HL-60 (cell line): ENCODE results near the gene DENND4A.
A peak's percentile ranks its signal among the peaks of the same experiment; 100 is the strongest.

Source experiments
- POLR2AphosphoS5 ChIP-seq: IDR thresholded peaks from 2 replicates; pipeline ENCODE4 v1.6.1; 2012; ENCODE audit warnings: low read depth
- SPI1 ChIP-seq: IDR thresholded peaks from 2 replicates; pipeline ENCODE4 v1.6.1; 2012; ENCODE audit warnings: low read depth, mild to moderate bottlenecking, borderline replicate concordance
- TF ChIP-seq, protein P1 (sequence below): IDR thresholded peaks from one replicate; pipeline ENCODE4 v1.5.1; 2011; ENCODE audit warnings: low read length, control low read depth, inconsistent platforms; ENCODE audit not compliant: insufficient read depth
- TF ChIP-seq, protein P2 (sequence below): IDR thresholded peaks from 2 replicates; pipeline ENCODE4 v1.6.1; 2012; ENCODE audit warnings: low read depth; ENCODE audit not compliant: insufficient replicate concordance

DNA sequence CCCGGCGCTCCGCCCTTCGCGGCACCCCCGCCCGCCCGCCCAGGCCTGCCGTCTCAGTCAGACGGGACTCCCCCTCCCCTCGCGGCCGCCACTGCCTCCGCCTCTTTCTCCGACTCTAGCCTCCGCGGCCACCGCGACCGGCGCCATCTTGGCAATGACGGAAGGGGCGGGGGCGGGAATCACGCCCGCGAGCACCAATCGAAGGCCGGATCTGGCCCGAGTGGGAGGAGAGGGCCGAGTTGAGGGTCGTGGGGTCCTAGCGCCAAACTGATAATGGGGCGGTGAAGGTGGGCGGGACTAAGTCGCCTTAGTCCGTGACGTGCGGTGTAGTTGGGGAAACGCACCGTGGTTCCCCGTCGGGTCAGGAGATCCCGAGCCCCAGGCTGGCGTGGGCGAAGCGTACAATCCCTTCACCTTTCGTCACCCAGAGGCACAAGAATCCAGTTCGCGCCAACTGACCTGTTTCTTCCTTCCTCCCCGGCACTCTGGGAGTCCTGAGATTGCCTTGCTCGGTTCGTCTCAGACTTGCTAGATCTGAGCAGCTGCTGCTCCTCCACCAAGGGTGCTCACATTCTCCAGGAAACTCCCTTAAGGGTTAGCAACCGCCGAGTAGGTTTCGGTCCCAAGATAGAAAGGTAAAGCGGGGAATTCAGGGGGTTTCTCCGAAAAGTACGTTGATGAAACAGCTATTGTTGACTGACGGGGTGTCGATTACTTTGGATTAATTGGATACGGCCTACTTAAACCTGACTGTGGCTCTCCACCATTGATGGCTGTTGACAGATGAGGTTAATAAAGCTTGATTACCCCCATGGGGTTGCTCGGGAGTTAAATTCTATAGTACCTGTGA is at the start of gene DENND4A:
- TF ChIP-seq, protein P1, sequence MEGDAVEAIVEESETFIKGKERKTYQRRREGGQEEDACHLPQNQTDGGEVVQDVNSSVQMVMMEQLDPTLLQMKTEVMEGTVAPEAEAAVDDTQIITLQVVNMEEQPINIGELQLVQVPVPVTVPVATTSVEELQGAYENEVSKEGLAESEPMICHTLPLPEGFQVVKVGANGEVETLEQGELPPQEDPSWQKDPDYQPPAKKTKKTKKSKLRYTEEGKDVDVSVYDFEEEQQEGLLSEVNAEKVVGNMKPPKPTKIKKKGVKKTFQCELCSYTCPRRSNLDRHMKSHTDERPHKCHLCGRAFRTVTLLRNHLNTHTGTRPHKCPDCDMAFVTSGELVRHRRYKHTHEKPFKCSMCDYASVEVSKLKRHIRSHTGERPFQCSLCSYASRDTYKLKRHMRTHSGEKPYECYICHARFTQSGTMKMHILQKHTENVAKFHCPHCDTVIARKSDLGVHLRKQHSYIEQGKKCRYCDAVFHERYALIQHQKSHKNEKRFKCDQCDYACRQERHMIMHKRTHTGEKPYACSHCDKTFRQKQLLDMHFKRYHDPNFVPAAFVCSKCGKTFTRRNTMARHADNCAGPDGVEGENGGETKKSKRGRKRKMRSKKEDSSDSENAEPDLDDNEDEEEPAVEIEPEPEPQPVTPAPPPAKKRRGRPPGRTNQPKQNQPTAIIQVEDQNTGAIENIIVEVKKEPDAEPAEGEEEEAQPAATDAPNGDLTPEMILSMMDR = no peak
- TF ChIP-seq POLR2AphosphoS5 (peak; percentile 91), SPI1 (no peak)
- TF ChIP-seq, protein P2, sequence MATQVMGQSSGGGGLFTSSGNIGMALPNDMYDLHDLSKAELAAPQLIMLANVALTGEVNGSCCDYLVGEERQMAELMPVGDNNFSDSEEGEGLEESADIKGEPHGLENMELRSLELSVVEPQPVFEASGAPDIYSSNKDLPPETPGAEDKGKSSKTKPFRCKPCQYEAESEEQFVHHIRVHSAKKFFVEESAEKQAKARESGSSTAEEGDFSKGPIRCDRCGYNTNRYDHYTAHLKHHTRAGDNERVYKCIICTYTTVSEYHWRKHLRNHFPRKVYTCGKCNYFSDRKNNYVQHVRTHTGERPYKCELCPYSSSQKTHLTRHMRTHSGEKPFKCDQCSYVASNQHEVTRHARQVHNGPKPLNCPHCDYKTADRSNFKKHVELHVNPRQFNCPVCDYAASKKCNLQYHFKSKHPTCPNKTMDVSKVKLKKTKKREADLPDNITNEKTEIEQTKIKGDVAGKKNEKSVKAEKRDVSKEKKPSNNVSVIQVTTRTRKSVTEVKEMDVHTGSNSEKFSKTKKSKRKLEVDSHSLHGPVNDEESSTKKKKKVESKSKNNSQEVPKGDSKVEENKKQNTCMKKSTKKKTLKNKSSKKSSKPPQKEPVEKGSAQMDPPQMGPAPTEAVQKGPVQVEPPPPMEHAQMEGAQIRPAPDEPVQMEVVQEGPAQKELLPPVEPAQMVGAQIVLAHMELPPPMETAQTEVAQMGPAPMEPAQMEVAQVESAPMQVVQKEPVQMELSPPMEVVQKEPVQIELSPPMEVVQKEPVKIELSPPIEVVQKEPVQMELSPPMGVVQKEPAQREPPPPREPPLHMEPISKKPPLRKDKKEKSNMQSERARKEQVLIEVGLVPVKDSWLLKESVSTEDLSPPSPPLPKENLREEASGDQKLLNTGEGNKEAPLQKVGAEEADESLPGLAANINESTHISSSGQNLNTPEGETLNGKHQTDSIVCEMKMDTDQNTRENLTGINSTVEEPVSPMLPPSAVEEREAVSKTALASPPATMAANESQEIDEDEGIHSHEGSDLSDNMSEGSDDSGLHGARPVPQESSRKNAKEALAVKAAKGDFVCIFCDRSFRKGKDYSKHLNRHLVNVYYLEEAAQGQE = no peak
